Measurements from ENCODE around the gene LYRM1.
"Not testable (repeated sequence)": the region's sequence is repeated elsewhere in the genome, so short reads cannot be mapped to it uniquely, and the experiment has no call there.

The LYRM1 gene

DNA sequence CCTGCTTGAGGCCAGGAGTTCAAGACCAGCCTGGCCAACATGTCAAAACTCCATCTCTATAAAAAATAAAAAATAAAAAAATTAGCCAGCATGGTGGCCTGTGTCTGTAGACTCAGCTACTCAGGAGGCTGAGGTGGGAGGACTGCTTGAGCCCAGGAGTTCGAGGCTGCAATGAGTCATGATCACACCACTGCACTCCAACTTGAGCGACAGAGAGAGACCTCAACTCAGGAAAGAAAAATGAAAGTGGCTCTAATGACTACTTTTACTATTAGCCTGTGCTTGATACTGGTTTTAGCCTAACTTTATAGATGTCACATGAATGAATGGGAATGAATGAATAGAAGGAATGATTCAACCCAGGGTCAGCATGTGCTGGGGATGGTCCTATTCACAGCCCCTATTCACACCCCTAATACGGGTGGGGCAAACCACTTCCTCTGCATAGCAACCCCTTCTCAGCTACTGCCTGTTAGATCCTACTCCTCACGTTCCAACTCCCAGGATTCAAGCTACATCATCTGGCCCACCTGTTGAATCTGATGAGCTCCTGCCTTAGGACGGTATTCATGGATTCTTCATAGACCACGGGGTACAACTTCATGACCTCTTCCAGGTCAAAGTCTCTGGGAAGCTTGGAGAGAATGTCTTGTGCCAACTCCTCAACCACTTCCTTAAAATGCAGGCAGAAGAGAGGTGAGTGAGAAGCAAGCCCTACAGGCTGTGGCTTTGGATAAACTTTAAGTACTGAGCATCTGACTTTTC, 40.5 kb downstream of the LYRM1 start:
- no peak for DNase-seq

GRCh38 chr16:20941636-20941926, 41.0 kb downstream of the LYRM1 start:
- no peak for DNase-seq

- no peak for DNase-seq
Observed at GRCh38 chr16:20942256-20942655, 41.7 kb downstream of the LYRM1 start.

GRCh38 chr16:20944861-20945574, 44.4 kb downstream of the LYRM1 start:
- DNase-seq, result no peak

DNA sequence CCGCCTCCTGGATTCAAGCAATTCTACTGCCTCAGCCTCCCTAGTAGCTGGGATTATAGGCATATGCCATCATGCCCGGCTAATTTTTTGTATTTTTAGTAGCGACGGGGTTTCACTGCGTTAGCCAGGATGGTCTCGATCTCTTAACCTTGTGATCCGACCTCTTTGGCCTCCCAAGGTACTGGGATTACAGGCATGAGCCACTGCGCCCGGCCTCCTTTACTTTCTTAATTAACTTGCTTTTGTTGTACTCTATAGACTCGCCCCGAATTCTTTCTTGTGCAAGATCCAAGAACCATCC, 45.0 kb downstream of the LYRM1 start:
- DNase-seq, result not testable (repeated sequence)

- no peak for DNase-seq
Observed at GRCh38 chr16:20946015-20946629, 45.6 kb downstream of the LYRM1 start.

GRCh38 chr16:20948444-20948843, 47.9 kb downstream of the LYRM1 start:
- DNase-seq, result no peak

DNA sequence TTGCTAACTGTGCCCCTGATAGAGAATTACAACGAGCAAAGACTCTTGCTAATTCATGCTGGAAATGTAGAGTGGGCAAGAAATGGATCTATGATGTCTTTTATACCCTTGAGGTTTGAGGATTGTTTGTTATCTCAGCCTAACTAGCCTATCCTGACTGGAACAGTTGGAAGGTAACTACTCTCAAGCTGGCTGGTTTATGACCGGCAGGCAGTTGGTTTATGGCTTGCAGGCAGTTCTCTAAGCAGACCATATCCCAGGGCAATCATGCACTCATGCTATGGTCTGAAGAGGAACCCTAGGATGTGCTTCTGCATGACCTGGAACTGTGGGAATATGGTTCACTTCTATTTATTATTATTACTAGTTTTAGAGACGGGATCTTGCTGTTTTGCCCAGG, 49.1 kb downstream of the LYRM1 start:
- no peak for DNase-seq

DNA sequence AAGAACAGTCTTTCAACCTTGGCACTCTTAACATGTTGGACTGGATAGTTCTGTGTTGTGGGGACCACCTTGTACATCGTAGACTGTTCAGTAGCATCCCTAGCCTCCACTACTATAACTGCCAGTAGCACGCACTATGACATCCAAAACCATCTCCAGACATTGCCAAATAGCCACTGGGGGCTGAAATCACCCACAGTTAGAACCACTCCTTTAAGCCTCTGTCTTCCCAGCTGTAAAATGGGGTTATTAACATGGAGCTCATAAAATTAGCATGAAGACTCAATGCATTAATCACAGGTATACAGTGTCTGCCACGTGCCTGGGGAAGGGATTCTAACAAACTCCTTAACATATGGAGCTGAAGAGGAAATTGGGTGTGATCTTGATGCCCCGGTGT, 49.7 kb downstream of the LYRM1 start:
- no peak for DNase-seq

DNA sequence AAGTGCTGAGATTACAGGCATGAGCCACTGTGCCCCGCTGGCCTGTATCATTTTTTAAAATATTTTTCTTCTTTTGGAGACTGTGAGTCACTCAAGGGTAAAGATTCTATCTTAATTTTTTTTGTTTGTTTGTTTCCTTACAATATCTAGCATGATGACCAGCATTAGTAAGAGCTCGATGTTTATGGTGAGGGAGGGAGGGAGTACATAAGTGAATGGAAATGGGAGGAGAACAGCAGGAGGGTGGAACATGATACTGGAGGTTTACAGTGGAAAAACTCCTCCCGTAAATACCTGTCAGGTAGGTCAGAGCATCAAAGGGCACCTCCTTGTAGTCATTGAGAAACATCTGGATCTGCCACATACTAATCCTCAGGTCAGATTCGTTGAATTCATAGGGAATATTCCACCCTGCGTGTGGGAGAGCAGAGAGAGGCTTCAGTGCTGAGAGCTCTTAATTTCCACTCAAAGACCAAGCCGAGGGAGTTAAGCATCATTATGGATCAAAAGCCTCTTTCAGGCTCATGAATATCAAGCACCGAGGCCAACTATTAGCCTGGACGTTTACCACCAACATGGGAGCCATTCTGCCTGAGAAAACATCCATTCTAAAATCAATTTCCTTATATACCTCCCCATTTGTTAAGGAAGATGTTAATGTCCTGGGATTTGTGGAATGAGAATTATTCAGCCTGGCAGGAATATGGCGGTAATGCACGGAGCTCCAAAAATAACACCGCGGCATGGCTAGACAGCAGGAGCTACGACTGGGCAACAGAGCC, 51.8 kb downstream of the LYRM1 start:
- no peak for DNase-seq

GRCh38 chr16:20954574-20954973, 54.0 kb downstream of the LYRM1 start:
- DNase-seq, result no peak

DNA sequence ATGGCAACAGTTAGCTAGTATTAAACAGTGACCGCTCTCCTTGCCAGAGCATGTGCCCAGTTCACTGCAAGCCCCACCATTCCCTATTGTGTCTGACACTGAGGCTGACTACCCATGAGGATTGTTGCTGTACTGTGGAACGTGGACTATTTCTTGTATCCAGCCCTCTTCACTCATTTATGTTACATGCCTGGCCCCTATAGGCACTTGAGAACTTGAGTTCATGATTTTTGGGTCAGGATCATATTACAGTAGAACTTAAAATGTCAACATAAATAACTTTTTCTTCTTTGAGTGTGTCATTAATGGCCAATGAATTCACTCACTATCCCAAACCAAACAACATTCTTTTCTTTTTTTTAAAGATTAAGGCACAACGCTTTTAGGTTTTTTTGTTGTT, 55.7 kb downstream of the LYRM1 start:
- DNase-seq, result no peak

DNA sequence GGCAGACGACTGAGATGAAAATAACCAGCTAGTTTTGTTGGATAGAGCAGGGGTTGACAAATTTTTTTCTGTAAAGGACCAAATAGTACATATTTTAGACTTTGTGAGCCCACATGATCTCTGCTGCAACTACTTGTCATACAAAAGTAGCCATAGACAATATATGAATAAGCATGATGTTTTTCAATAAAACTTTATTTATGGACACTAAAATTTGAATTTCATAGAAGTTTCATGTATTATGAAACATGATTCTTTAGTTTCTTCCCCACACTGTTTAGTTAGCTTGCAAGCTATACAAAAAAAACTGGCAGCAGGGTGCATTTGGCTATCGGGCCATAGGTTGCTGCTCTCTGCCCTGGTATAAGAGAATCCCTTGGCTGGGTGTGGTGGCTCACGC, 56.6 kb downstream of the LYRM1 start:
- DNase-seq, result no peak

DNA sequence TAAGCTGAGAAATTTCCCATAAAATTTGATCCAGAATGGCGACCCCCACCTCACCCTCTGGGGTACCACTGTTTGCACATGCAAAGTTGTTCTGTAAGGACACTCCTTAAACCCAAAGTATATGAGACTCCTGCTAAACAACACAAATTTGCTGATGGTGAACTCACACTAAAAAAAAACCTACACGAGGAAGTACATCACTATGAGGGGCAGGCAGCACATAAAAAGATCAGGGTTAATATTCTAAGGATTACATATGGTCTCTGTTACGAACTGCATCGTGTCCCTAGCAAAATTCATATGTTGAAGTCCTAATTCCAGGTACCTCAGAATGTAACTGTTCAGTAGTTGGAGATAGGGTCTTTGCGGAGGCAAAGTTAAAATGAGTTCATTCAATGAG, 60.3 kb downstream of the LYRM1 start:
- DNase-seq, result no peak

DNA sequence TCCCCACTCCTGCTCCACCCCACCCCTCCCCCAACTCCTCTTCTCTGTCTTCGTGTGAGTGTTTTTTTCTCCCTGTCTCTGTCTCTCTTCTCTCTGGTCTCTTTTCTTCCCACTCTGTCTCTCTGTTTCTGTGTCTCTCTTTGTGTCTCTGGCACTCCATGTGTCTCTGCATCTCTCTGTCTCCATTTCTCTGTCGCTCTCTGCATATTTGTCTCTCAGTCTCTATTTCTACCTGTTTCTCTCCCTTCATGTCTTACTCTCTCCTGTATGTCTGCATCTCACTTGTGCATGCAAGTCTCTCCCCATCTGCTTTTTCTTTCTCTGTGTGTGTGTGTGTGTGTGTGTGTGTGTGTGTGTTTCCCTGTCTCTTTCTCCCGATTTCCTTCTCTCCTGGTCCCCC, 68.2 kb downstream of the LYRM1 start:
- DNase-seq, result no peak

GRCh38 chr16:20969386-20969785, 68.8 kb downstream of the LYRM1 start:
- DNase-seq, result no peak

DNA sequence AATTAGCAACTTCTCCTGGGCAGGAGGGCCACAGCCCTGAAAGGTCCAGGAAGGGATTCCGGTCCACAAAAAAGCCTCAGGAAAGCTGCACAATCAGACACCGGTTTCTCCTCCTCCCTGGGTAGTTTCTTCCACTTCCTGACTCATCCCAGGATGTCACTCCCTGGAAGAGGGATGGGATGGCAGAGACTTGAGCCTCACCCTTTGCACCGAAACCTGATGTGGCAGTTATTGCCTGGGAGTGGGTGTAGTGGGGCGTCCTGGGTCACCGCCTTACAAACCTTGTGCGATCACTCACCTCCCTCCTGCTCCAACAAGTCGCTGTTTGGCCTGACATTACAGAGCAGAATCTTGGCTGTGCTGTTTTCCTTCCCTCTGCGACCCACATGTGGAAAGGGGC, 70.8 kb downstream of the LYRM1 start:
- DNase-seq, result no peak

GRCh38 chr16:20973201-20973600, 72.6 kb downstream of the LYRM1 start:
- DNase-seq, result not testable (repeated sequence)

Measured in NCI-H446 treated with DMSO at 0.1 percent for 48 hours (cell line).